Measurements from ENCODE around the gene HTN3.

DNA sequence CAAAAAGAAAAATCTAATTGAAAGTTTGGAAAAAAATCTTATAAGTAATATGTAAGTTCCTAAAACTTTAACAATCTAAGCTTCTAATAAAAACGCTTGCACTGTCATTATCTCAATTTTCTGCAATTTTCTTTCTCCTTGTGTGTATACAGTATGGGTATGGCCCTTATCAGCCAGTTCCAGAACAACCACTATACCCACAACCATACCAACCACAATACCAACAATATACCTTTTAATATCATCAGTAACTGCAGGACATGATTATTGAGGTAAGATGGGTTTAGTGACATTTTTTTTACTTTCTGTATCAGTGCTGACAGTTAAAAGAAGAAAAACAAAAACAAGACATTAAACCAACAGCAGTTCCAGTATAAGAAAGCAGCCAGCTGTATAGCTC is 27.5 kb upstream of the HTN3 start:
- TF ChIP-seq, protein P1, sequence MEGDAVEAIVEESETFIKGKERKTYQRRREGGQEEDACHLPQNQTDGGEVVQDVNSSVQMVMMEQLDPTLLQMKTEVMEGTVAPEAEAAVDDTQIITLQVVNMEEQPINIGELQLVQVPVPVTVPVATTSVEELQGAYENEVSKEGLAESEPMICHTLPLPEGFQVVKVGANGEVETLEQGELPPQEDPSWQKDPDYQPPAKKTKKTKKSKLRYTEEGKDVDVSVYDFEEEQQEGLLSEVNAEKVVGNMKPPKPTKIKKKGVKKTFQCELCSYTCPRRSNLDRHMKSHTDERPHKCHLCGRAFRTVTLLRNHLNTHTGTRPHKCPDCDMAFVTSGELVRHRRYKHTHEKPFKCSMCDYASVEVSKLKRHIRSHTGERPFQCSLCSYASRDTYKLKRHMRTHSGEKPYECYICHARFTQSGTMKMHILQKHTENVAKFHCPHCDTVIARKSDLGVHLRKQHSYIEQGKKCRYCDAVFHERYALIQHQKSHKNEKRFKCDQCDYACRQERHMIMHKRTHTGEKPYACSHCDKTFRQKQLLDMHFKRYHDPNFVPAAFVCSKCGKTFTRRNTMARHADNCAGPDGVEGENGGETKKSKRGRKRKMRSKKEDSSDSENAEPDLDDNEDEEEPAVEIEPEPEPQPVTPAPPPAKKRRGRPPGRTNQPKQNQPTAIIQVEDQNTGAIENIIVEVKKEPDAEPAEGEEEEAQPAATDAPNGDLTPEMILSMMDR (IDR thresholded peaks at IDR 0.05), result no peak
- TF ChIP-seq POLR2AphosphoS5 (IDR thresholded peaks at IDR 0.05), result no peak

Data from sigmoid colon (tissue), 4 donors.